CD4-positive, alpha-beta T cell treated with Interleukin-1 beta for 1 hour (primary cell): ENCODE results near the gene CNPY3.
A peak's percentile ranks its signal among the peaks of the same experiment; 100 is the strongest.
"Not testable (repeated sequence)": the region's sequence is repeated elsewhere in the genome, so short reads cannot be mapped to it uniquely, and the experiment has no call there.

Source experiments
- DNase-seq, 2 donors: peaks; one replicate each; pipeline ENCODE4 v3.0.0-alpha.2; 2020 to 2022

The CNPY3 gene

GRCh38 chr6:42916288-42916687 lies 13.0 kb upstream of the CNPY3 start:
- DNase-seq, result no peak

GRCh38 chr6:42921801-42922200 lies 7.5 kb upstream of the CNPY3 start:
- no peak for DNase-seq

GRCh38 chr6:42923666-42924065 lies 5.6 kb upstream of the CNPY3 start:
- no peak for DNase-seq

GRCh38 chr6:42925248-42925857 lies 3.9 kb upstream of the CNPY3 start:
- no peak for DNase-seq

- peak; percentile 62 to 69 for DNase-seq
Measured at GRCh38 chr6:42929821-42930360, 611 bp downstream of the CNPY3 start.

- no peak for DNase-seq
Measured at GRCh38 chr6:42932412-42932811, 3.1 kb downstream of the CNPY3 start.

- DNase-seq, result no peak
Measured at GRCh38 chr6:42933205-42933604, 3.9 kb downstream of the CNPY3 start.

- no peak for DNase-seq
Measured at GRCh38 chr6:42935322-42935721, 6.0 kb downstream of the CNPY3 start.

GRCh38 chr6:42936398-42936797 lies 7.1 kb downstream of the CNPY3 start:
- DNase-seq, result no peak

- DNase-seq, result no peak
Measured at GRCh38 chr6:42937548-42938427, 8.5 kb downstream of the CNPY3 start.

GRCh38 chr6:42938428-42938796 lies 9.1 kb downstream of the CNPY3 start:
- DNase-seq, result no peak

- DNase-seq, result no peak
Measured at GRCh38 chr6:42938987-42939809, 9.9 kb downstream of the CNPY3 start.

- no peak for DNase-seq
Measured at GRCh38 chr6:42939810-42940167, 10.5 kb downstream of the CNPY3 start.

- DNase-seq, result no peak
Measured at GRCh38 chr6:42940493-42941045, 11.3 kb downstream of the CNPY3 start.

- not testable (repeated sequence) for DNase-seq
Measured at GRCh38 chr6:42941356-42941755, 12.1 kb downstream of the CNPY3 start.

- no peak for DNase-seq
Measured at GRCh38 chr6:42942444-42942843, 13.2 kb downstream of the CNPY3 start.

- no peak for DNase-seq
Measured at GRCh38 chr6:42947950-42948349, 18.7 kb downstream of the CNPY3 start.

- DNase-seq, result no peak
Measured at GRCh38 chr6:42952389-42952788, 23.1 kb downstream of the CNPY3 start.

- DNase-seq, result not testable (repeated sequence)
Measured at GRCh38 chr6:42954405-42954804, 25.1 kb downstream of the CNPY3 start.

- DNase-seq, result peak in 1 of 2 donors; percentile 5
Measured at GRCh38 chr6:42958125-42958524, 28.8 kb downstream of the CNPY3 start.

GRCh38 chr6:42959917-42960242 lies 30.6 kb downstream of the CNPY3 start:
- no peak for DNase-seq

GRCh38 chr6:42960243-42961019 lies 31.2 kb downstream of the CNPY3 start, which contains the start of gene GNMT:
TSS of gene GNMT (plus strand) at chr6:42960754. CDS start at chr6:42960768, 14 bp downstream.
- peak; percentile 15 to 38 for DNase-seq
